GM18861 (cell line): Measurements from ENCODE around the gene ACTR3C.
"Not testable (repeated sequence)": the region's sequence is repeated elsewhere in the genome, so short reads cannot be mapped to it uniquely, and the experiment has no call there.

Experiments
- ATAC-seq: cut with Tn5 transposase; IDR thresholded peaks from one replicate; pipeline ENCODE4 v1.9.1; 2021; ENCODE audit not compliant: unreplicated experiment

Gene ACTR3C

DNA sequence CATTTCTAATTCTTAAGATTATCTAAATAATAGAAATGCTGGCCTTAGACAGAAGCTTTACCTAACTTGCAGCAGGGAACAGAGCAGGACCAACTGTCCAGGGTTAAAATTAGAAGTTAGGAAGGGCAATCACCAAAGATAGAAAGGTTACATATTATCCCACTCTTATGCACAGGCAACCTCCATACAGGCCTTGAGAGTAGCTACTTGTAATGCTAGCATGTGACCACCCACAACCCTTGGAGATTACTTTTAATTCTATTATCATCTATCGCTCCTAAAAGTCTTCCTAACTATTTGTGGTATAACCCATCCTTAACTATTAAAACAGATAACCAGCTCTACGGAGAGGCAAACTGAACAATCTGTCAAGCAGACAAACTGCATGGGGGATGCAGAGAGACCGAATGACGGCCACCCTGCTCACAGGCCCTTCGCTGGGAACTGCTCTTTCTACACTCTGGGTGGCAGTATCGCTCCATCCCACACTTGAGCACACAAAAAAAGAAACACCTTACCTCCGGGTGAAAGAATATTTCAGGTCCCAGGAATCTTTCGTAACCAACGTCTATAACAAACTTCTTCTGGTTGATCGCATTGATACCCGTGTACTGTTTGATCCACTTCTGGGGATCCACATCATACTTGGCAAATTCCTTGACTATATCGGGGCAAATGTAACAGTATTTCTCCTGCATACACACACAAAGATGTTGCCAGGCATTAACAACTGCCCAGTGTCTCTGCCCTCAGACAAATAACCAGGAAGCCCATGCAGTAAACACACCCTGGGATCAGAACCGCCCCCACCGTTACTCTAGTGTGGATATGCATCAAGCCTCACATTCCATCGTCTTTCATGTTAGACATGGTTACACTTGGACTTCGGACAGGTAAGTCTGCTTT lies 37.2 kb downstream of the ACTR3C start:
- ATAC-seq, result not testable (repeated sequence)

DNA sequence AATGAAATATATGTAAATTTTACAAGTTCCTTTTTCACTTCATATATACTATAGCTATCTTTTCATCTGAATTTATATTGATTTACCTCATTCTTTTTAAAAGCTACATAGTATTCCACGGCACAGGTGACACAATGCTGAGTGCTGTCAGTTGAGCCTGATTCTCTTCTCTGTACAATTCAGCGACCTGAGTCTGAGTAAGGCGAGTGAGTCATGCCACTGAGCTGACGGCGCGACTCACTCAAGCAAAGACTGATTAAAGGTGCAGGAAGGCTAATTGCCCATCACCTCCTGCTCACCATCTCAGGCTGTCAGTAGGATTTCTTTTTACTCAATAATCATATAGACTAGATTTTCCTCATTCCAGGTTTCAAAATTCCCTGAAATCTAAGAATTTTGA lies 39.7 kb downstream of the ACTR3C start:
- ATAC-seq, result not testable (repeated sequence)

- ATAC-seq, result not testable (repeated sequence)
These were observed 40.2 kb downstream of the ACTR3C start for GRCh38 chr7:150283111-150283510.

DNA sequence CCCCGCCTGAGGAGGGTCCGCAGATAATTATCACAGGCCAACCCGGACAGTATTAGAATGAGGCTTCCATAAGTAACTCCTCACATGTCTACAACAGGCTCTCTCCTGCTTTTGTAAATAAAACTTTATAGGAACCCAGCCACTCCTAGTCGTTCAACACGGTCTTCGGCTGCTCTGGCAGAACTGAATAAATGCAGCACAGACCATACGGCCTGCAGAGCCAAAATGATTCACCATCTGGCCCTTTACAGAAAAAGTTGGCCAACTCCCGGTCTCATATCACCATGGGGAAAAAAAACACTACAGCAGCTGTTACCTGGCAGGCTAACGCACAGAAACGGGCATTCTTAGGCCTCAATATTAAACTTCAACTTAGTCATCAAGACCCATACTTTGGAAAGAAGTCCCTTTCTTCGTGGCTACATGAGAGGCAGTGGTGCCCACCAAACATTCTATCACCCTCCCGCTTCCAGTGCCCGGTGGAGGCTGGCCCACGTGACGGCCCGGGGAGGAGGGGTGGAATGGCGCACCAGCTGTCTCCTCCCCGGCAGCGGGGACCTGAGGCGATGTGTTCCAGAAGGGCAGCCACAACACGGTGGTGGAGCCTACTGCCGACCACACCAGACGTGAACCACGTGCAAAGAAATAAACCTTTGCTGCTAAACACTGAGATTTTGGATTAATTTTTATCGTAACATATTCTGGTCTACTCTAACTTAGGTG lies 41.5 kb downstream of the ACTR3C start:
- ATAC-seq, result not testable (repeated sequence)

DNA sequence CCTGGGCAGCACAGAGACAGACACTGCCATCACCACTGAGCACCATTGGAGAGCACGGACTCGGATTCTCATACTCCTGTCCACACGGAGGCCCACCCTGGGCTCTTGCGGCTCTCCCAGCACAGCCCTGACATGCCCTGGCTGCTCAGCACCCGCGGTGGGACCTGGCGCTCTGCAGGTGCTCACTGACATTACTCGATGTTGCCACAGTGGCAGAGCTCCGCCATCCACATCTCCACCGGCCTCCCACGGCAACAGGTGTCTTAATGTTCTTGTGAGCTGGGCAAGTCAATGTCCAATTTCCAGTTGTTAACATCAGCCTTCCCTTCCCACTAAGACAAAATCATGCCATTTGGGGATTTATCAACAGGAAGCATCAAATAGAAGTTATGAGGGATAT lies 45.0 kb downstream of the ACTR3C start:
- not testable (repeated sequence) for ATAC-seq

DNA sequence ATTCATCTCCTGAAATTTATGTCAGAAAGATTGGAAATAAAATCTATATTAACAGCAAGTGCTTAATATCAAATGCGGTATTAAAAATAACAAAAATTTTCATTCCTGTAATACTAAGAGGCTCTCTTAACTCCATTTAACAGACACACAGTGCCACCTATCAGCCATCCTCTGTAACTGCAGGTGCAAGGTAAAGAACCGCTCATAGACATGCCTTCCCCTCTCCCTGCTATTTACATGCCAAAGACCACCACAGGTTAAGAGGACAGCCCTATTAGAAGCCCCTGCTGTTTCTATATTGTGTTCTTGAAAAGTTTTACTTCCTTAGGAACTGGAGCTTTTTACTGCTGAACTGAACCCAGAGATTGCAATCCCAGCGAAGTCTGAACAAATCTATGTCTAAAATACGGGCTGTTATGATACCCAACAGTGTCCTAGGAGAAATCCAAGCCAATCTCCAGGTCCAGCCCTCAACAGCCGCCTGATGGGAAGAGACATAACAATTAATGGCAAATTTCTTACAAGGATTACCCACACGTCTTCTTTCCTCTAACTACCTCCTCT lies 47.1 kb downstream of the ACTR3C start:
- not testable (repeated sequence) for ATAC-seq

- not testable (repeated sequence) for ATAC-seq
These were observed 51.4 kb downstream of the ACTR3C start for GRCh38 chr7:150271898-150272297.

- not testable (repeated sequence) for ATAC-seq
These were observed 53.1 kb downstream of the ACTR3C start for GRCh38 chr7:150270101-150270824.

- not testable (repeated sequence) for ATAC-seq
These were observed 54.5 kb downstream of the ACTR3C start for GRCh38 chr7:150268798-150269197.

- ATAC-seq, result not testable (repeated sequence)
These were observed 55.1 kb downstream of the ACTR3C start for GRCh38 chr7:150268287-150268686.

DNA sequence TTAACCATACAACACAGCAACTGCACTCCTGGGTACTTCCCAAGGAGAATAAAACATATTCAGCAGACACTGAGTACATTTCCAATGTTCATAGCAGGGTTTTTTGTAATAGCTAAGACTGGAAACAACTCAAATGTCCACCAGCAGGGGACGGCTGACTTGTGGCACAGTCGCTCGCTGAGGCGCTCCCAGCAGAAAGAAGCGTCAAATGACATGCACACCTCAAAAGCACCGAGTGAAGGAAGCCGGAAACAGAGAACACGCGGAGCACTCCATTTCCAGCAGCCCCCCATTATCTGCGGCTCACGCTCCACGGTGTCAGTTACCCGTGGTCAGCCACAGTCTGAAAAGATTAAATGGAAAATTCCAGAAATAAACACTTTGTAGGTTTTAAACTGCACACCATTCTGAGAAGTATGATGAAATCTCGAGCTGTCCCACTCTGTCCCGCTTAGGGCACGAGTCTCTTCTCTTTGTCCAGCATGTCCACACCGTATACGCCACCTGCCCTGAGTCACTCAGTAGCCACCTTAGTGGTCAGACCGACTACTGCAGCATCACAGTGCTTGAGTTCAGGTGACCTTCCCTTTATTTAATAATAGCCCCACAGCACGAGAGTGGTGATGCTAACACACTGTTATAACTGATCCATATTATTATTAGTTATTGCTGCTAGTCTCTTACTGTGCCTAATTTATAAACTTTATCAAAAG lies 56.2 kb downstream of the ACTR3C start:
- not testable (repeated sequence) for ATAC-seq

- ATAC-seq, result not testable (repeated sequence)
These were observed 60.7 kb downstream of the ACTR3C start for GRCh38 chr7:150262656-150263055.

- not testable (repeated sequence) for ATAC-seq
These were observed 75.6 kb downstream of the ACTR3C start for GRCh38 chr7:150247745-150248144.

DNA sequence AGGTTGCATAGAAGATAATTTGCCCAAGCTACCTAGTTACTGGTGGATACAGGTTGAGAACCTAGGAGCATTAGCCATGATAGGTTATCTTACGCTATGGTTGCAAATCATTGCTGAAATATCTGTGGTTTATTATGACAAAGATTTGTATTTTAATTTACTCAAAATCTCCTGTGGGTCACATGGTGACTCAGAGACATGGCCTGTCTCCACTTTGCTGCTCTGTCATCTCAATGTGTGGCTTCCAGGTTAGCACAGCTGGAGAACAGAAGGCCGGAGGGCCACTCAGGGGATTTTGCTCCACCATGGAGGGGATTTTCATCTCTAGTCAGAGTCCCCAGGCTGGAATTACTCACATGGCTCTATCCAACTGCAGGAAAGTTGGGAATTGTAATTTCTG lies 78.1 kb downstream of the ACTR3C start:
- not testable (repeated sequence) for ATAC-seq

GRCh38 chr7:150242935-150243334 lies 80.4 kb downstream of the ACTR3C start:
- ATAC-seq, result not testable (repeated sequence)

- not testable (repeated sequence) for ATAC-seq
These were observed 97.9 kb downstream of the ACTR3C start for GRCh38 chr7:150225444-150225843.

DNA sequence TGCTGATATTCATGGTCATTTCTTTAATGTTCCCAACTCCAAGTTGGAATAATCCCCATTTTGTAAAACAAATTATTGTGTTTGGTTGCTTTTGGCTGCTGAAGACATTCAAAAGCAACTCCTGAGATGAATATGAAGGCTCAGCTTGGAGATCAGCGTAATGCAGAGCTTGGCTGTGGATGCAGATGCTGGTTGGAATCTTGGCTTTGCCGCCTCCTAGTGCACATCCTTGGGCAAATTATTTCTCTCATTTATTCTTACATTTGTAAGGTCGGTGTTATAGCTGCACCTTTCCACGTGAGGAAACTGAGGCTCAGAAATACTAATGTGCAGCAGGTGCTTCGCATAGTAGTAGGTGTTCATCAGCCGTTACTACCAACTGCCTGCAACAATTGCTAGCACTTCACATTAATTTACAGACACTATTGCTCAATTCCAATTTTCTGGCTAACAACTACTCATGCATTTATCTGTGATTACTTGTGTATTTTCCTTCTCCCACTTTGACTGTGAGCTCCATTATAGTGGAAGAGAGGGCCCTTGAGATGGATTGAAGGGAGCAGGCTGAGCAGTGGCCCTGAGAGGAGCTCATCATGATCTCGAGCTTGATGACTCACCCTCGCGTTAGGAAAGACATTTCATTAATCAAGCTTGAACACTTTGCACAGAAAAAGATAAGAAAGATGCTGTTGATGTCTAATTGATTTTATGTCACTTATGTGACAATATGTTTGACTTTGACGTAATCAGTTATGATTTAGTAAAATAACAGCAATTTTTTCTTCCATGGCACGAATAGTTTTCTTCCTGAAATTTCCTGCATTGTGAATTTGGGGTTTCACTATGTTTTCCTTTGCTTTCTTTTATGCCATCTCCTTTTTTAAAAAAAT lies 101.0 kb downstream of the ACTR3C start:
- ATAC-seq, result not testable (repeated sequence)

DNA sequence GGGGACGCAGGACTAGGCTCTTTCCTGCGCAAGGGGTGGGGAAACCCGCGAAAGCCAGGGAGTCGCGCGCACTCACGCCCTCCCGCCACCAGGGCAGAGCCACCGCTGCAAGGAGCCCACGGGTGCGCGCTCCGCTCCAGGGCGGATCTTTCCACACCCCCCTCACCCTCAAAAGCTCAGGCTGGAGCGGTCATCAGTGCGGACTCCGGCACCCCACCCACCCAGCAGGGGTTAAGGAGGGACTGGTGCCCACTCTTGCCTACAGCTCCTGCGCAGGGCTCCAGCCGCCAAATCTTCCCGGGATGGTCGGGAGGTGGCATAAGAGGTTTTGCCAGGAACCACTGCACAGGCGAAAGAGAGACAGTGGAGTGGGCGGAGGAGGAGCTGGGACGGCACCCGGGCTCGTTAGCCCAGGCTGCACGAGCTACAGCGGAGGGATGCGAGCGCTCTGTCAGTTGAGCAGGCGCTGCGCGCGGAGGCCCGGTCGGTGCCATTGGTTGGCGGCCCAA lies 102.6 kb downstream of the ACTR3C start:
- not testable (repeated sequence) for ATAC-seq
